ENCODE measurements around the gene SLC24A3. TPM values are rescaled to one million over a fixed set of nuclear protein-coding genes. Genes with fewer than 3 reads are reported as not detected.

The SLC24A3 gene
- total RNA-seq, 1 experiment from 2014 or later, result not detected

DNA sequence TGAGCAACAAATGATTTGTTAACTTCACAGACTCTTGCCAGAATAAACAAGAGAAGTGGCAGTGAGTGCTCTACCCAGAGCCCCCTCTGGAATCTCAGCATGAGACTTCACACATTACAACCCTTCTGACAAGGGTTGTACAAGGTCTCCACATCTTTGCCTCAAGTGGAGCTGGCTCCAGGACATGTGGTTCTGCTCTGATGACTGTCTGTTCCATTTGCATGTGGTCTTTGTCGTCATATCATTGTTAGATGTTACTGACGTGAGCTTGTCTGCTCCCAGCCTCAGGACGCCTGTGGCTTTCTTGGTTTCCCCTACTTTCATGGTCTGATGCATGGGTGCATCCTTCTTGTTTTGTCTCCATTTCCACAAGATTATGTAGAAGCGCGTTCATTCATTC is 115.0 kb downstream of the SLC24A3 start:
- no peak for DNase-seq (ENCODE audit: low read depth, low spot score)
- no peaks in the 10 kb centered on the region for H3K9me3 ChIP-seq (ENCODE audit: control insufficient read depth, insufficient read depth, low read depth, low read length)
- H3K27me3 ChIP-seq (ENCODE audit: control insufficient read depth, insufficient read depth, low read length), result no peaks in the 10 kb centered on the region; the same call in 1 of the 2 replicates
- no peak for ATAC-seq
- no peaks in the 10 kb centered on the region for H3K4me1 ChIP-seq (ENCODE audit: control insufficient read depth, insufficient read depth, low read length)
- no TSS peak for BruUV-seq (replicated peaks)
- no peak overlapping the region for H3K4me3 ChIP-seq (ENCODE audit: low read depth in 2 of 2, low read length in 2 of 2)
- TF ChIP-seq CTCF (IDR thresholded peaks at IDR 0.05), result no peak
- no peak for TF ChIP-seq REST (IDR thresholded peaks at IDR 0.05; ENCODE audit: insufficient read depth in 1 of 2, low read depth in 2 of 2, low read length in 1 of 2)
- TF ChIP-seq POLR2AphosphoS5 (IDR thresholded peaks at IDR 0.05; ENCODE audit: low read depth, low read length), result no peak
- no peak for TF ChIP-seq SIN3A (IDR thresholded peaks at IDR 0.05; ENCODE audit: borderline replicate concordance, insufficient read depth, low read depth, low read length)
- no peak for TF ChIP-seq TCF7L2 (IDR thresholded peaks at IDR 0.05; ENCODE audit: low read depth, low read length)
- intact Hi-C loops (cut with micrococcal nuclease; ENCODE audit: unreplicated experiment) (no loop called here), in situ Hi-C loops (cut with HindIII; ENCODE audit: low pct_unique_long_range_greater_than_20kb, low sequenced_read_pairs) (no loop called here)
- ChIA-PET POLR2A (no interaction called here), CTCF (no interaction called here)
- no peaks in the 10 kb centered on the region for H3K36me3 ChIP-seq (ENCODE audit: control insufficient read depth, insufficient read depth, low read length)
- no peak overlapping the region for H3K27ac ChIP-seq (ENCODE audit: low read length)

GRCh38 chr20:19328676-19329075 is 116.2 kb downstream of the SLC24A3 start:
- CTCF ChIA-PET, result no interaction called here
- Histone ChIP-seq H3K4me1 (ENCODE audit: control insufficient read depth, insufficient read depth, low read length) (no peaks in the 10 kb centered on the region), H3K27ac (ENCODE audit: low read length) (no peak overlapping the region), H3K36me3 (ENCODE audit: control insufficient read depth, insufficient read depth, low read length) (no peaks in the 10 kb centered on the region), H3K27me3 (ENCODE audit: control insufficient read depth, insufficient read depth, low read length) (no peaks in the 10 kb centered on the region; the same call in 1 of the 2 replicates), H3K4me3 (ENCODE audit: low read depth in 2 of 2, low read length in 2 of 2) (no peak overlapping the region), H3K9me3 (ENCODE audit: control insufficient read depth, insufficient read depth, low read depth, low read length) (no peaks in the 10 kb centered on the region)
- no peak for DNase-seq (ENCODE audit: low read depth, low spot score)
- BruUV-seq (replicated peaks), result no TSS peak
- intact Hi-C loops (cut with micrococcal nuclease; ENCODE audit: unreplicated experiment), result no loop called here
- no peak for ATAC-seq
- in situ Hi-C loops (cut with HindIII; ENCODE audit: low pct_unique_long_range_greater_than_20kb, low sequenced_read_pairs), result no loop called here
- POLR2A ChIA-PET, result no interaction called here
- no peak for TF ChIP-seq CTCF (IDR thresholded peaks at IDR 0.05)
- TF ChIP-seq REST (IDR thresholded peaks at IDR 0.05; ENCODE audit: insufficient read depth in 1 of 2, low read depth in 2 of 2, low read length in 1 of 2), result no peak
- no peak for TF ChIP-seq TCF7L2 (IDR thresholded peaks at IDR 0.05; ENCODE audit: low read depth, low read length)
- TF ChIP-seq SIN3A (IDR thresholded peaks at IDR 0.05; ENCODE audit: borderline replicate concordance, insufficient read depth, low read depth, low read length), result no peak
- no peak for TF ChIP-seq POLR2AphosphoS5 (IDR thresholded peaks at IDR 0.05; ENCODE audit: low read depth, low read length)

Measured in Panc1 (cell line).